ENCODE measurements around the gene COPS7B.

Gene COPS7B

GRCh38 chr2:231807020-231807419, 20.8 kb downstream of the COPS7B start:
- TF ChIP-seq EZH2phosphoT487 (IDR thresholded peaks at IDR 0.05; ENCODE audit: low read depth) (no peak), CTCF (IDR thresholded peaks at IDR 0.05; ENCODE audit: low read depth, low read length) (no peak)
- no peak overlapping the region for H3K9ac ChIP-seq (ENCODE audit: low read length)
- no peaks in the 10 kb centered on the region for H3K79me2 ChIP-seq (ENCODE audit: low read length)
- H3K9me3 ChIP-seq (ENCODE audit: insufficient read depth, low read length), result no peaks in the 10 kb centered on the region
- H3K4me1 ChIP-seq (ENCODE audit: low read length), result no peaks in the 10 kb centered on the region
- H2AFZ ChIP-seq (ENCODE audit: low read depth, low read length), result no peak overlapping the region
- H4K20me1 ChIP-seq (ENCODE audit: insufficient read depth, low read length), result no peaks in the 10 kb centered on the region
- no peaks in the 10 kb centered on the region for H3K36me3 ChIP-seq (replicated peaks; ENCODE audit: low read depth, low read length)
- no peak overlapping the region for H3K4me3 ChIP-seq (ENCODE audit: low read length)
- H3K27ac ChIP-seq (ENCODE audit: low read length), result no peak overlapping the region
- H3K27me3 ChIP-seq (ENCODE audit: low read depth, low read length), result no peaks in the 10 kb centered on the region
- no peak overlapping the region for H3K4me2 ChIP-seq (ENCODE audit: low read length)

DNA sequence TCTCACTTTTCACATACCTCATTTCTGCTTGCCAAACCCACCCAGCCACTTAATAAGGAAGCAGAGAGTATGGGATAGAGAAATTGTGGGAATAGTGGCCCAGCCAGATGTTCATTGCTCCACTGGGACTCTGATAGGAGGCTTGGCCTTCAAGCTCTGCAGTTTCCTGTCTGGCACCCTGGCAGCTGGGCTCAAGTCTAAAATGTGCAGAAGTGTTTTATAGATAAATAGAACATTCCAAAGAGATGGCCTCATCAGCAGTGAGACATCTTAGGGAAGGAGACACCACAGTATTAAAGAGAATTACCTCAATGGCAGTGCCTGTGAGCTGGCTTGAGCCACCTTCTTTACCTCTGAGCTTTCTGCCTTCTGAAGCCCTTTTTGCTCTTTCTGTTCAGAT, 24.7 kb downstream of the COPS7B start:
- no peak for TF ChIP-seq CTCF (IDR thresholded peaks at IDR 0.05; ENCODE audit: low read depth, low read length)
- H3K36me3 ChIP-seq (replicated peaks; ENCODE audit: low read depth, low read length), result no peaks in the 10 kb centered on the region
- no peak overlapping the region for H3K27ac ChIP-seq (ENCODE audit: low read length)
- no peaks in the 10 kb centered on the region for H3K4me1 ChIP-seq (ENCODE audit: low read length)
- H3K4me3 ChIP-seq (ENCODE audit: low read length), result no peak overlapping the region
- H3K9me3 ChIP-seq (ENCODE audit: insufficient read depth, low read length), result no peaks in the 10 kb centered on the region
- no peaks in the 10 kb centered on the region for H3K79me2 ChIP-seq (ENCODE audit: low read length)
- H4K20me1 ChIP-seq (ENCODE audit: insufficient read depth, low read length), result no peaks in the 10 kb centered on the region
- H3K4me2 ChIP-seq (ENCODE audit: low read length), result no peak overlapping the region
- no peaks in the 10 kb centered on the region for H3K27me3 ChIP-seq (ENCODE audit: low read depth, low read length)
- H2AFZ ChIP-seq (ENCODE audit: low read depth, low read length), result no peak overlapping the region
- H3K9ac ChIP-seq (ENCODE audit: low read length), result no peak overlapping the region

GRCh38 chr2:231816327-231817026, 30.2 kb downstream of the COPS7B start:
- no peak for TF ChIP-seq EZH2phosphoT487 (IDR thresholded peaks at IDR 0.05; ENCODE audit: low read depth)
- TF ChIP-seq CTCF (IDR thresholded peaks at IDR 0.05; ENCODE audit: low read depth, low read length), result no peak

DNA sequence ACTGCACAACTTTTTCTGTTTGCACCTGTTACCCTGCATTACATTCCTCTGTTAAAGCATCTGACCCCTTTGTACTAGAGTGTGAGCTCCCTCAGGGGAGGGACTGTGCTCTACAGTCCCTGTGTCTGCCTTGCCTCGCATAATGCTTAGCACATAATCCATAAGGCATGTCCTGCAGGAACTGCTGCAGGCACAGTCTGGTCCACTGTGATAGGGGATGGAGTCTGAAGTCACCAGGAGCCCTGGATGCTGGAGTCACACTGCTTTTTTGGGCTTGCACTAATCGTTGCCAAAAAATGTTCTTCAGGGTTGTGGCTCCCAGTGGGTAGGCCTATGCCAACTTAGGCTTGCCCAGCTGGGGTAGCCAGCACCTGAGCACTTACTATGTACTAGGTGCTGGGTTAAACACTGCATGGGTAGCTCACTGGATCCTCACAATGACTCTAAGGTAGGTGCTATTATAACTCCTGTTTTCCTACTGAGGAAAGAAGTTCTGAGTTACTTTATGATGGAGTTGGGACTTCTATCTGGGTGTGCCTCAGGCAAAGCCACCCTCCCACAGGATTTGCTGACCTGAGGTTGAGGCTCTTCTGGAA, 33.3 kb downstream of the COPS7B start:
- Histone ChIP-seq H3K9ac (ENCODE audit: low read length) (no peak overlapping the region), H3K4me1 (ENCODE audit: low read length) (no peaks in the 10 kb centered on the region)

More at GRCh38 chr2:231816327-231817026, 30.2 kb downstream of the COPS7B start:
- Histone ChIP-seq H3K9ac (ENCODE audit: low read length) (no peak overlapping the region), H4K20me1 (ENCODE audit: insufficient read depth, low read length) (no peaks in the 10 kb centered on the region), H3K4me3 (ENCODE audit: low read length) (no peak overlapping the region), H3K36me3 (replicated peaks; ENCODE audit: low read depth, low read length) (no peaks in the 10 kb centered on the region), H3K4me1 (ENCODE audit: low read length) (no peaks in the 10 kb centered on the region), H3K27ac (ENCODE audit: low read length) (no peak overlapping the region), H3K9me3 (ENCODE audit: insufficient read depth, low read length) (no peaks in the 10 kb centered on the region), H3K4me2 (ENCODE audit: low read length) (no peak overlapping the region), H2AFZ (ENCODE audit: low read depth, low read length) (no peak overlapping the region), H3K27me3 (ENCODE audit: low read depth, low read length) (no peaks in the 10 kb centered on the region), H3K79me2 (ENCODE audit: low read length) (no peaks in the 10 kb centered on the region)

More for the DNA sequence above, 33.3 kb downstream of the COPS7B start:
- no peaks in the 10 kb centered on the region for H4K20me1 ChIP-seq (ENCODE audit: insufficient read depth, low read length)
- no peaks in the 10 kb centered on the region for H3K9me3 ChIP-seq (ENCODE audit: insufficient read depth, low read length)
- no peak overlapping the region for H2AFZ ChIP-seq (ENCODE audit: low read depth, low read length)
- H3K4me2 ChIP-seq (ENCODE audit: low read length), result no peak overlapping the region
- TF ChIP-seq EZH2phosphoT487 (IDR thresholded peaks at IDR 0.05; ENCODE audit: low read depth), result no peak
- no peak for TF ChIP-seq CTCF (IDR thresholded peaks at IDR 0.05; ENCODE audit: low read depth, low read length)
- H3K27ac ChIP-seq (ENCODE audit: low read length), result no peak overlapping the region
- H3K4me3 ChIP-seq (ENCODE audit: low read length), result no peak overlapping the region
- H3K36me3 ChIP-seq (replicated peaks; ENCODE audit: low read depth, low read length), result no peaks in the 10 kb centered on the region
- H3K27me3 ChIP-seq (ENCODE audit: low read depth, low read length), result no peaks in the 10 kb centered on the region
- H3K79me2 ChIP-seq (ENCODE audit: low read length), result no peaks in the 10 kb centered on the region

Measured in OCI-LY3 (cell line).